ENCODE data around the gene GOLGA8K. TPM values are rescaled to one million over a fixed set of nuclear protein-coding genes. Genes with fewer than 3 reads are reported as not detected.
"Not testable (repeated sequence)": the region's sequence is repeated elsewhere in the genome, so short reads cannot be mapped to it uniquely, and the experiment has no call there.

Gene GOLGA8K
- total RNA-seq, 1 donor from 2014 or later = 0.40 TPM

GRCh38 chr15:32352748-32353147, 50.3 kb downstream of the GOLGA8K start:
- DNase-seq (ENCODE audit: low read depth) = not testable (repeated sequence)

GRCh38 chr15:32350563-32351220, 52.4 kb downstream of the GOLGA8K start:
- not testable (repeated sequence) for DNase-seq (ENCODE audit: low read depth)

- DNase-seq (ENCODE audit: low read depth) = not testable (repeated sequence)
Measured at GRCh38 chr15:32347037-32347436, 56.1 kb downstream of the GOLGA8K start.

GRCh38 chr15:32345978-32346547, 57.0 kb downstream of the GOLGA8K start:
- not testable (repeated sequence) for DNase-seq (ENCODE audit: low read depth)

- DNase-seq (ENCODE audit: low read depth) = not testable (repeated sequence)
Measured at GRCh38 chr15:32343921-32344320, 59.2 kb downstream of the GOLGA8K start.

Other genes starting within 250 kb of the GOLGA8K start
- gene GOLGA8O, start 52.3 kb upstream of the GOLGA8K start, total RNA-seq = 0.20 TPM in 1 of 2 replicates, not detected in the other
- gene GOLGA8N, start 190.2 kb upstream of the GOLGA8K start, total RNA-seq = 0.35 and 2.7 TPM in 2 replicates
- 4.5 and 14.1 TPM in 2 replicates for gene ARHGAP11A, start 212.2 kb upstream of the GOLGA8K start, total RNA-seq
- 2.4 and 12.0 TPM in 2 replicates for gene SCG5, start 238.4 kb upstream of the GOLGA8K start, total RNA-seq